ENCODE measurements around the gene TSFM. TPM values are rescaled to one million over a fixed set of nuclear protein-coding genes. Genes with fewer than 3 reads are reported as not detected.

TSFM gene
- total and polyA plus RNA-seq, 2 of the 4 experiments (the other 2 are of a cell fraction), result 11.5 to 14.0 TPM

- Histone ChIP-seq H3K79me1 (ENCODE audit: low read depth in 1 of 2, low read length in 2 of 2) (no peaks in the 10 kb centered on the region), H2BK5ac (ENCODE audit: low read depth, low read length, poor library complexity, severe bottlenecking) (no peak overlapping the region), H3K36me3 (ENCODE audit: control insufficient read depth, insufficient read depth, low read length) (no peaks in the 10 kb centered on the region), H3K4me3 (ENCODE audit: insufficient read depth, low read depth, low read length) (no peak overlapping the region), H4K8ac (ENCODE audit: low read depth in 2 of 2, low read length in 2 of 2) (no peak overlapping the region), H3K4me2 (ENCODE audit: low read depth, low read length) (peak overlapping the region; percentile 41; the same call in 1 of the 2 replicates), H3K23ac (ENCODE audit: low read depth, low read length) (peak overlapping the region; percentile 89), H2AK9ac (replicated peaks; ENCODE audit: low read depth, low read length, poor library complexity) (no peak overlapping the region), H3K4me1 (ENCODE audit: control insufficient read depth, insufficient read depth, low read length) (0 out of 2 replicates have a peak, but pooled peaks cover 3% of the 10 kb centered on the region), H2BK15ac (ENCODE audit: low read depth, low read length) (no peak overlapping the region), H4K5ac (ENCODE audit: low read depth, low read length) (no peak overlapping the region), H3K9me1 (ENCODE audit: insufficient read depth, low read length) (no peaks in the 10 kb centered on the region), H3K9ac (ENCODE audit: low read depth, low read length) (no peak overlapping the region), H3K9me3 (ENCODE audit: control insufficient read depth, insufficient read depth, low read length) (peaks cover 2% of the 10 kb centered on the region; the same call in 1 of the 2 replicates), H2BK20ac (ENCODE audit: low read depth, low read length) (no peak overlapping the region), H3K4ac (ENCODE audit: low read depth, low read length) (no peak overlapping the region), H2BK120ac (ENCODE audit: low read depth, low read length) (no peak overlapping the region), H3K27ac (ENCODE audit: insufficient read depth, low read length) (no peak overlapping the region), H3K18ac (ENCODE audit: low read depth, low read length) (no peak overlapping the region), H3K14ac (replicated peaks; ENCODE audit: low read depth, low read length) (no peak overlapping the region), H4K20me1 (ENCODE audit: insufficient read depth, low read length) (0 out of 2 replicates have a peak, but pooled peaks cover 10% of the 10 kb centered on the region), H2AK5ac (ENCODE audit: low read depth, low read length) (no peak overlapping the region), H3K27me3 (ENCODE audit: control insufficient read depth, insufficient read depth, low read length) (peaks cover 94% of the 10 kb centered on the region), H4K91ac (ENCODE audit: insufficient read depth, low read depth, low read length) (no peak overlapping the region), H2AFZ (replicated peaks; ENCODE audit: low read length, poor library complexity) (peak overlapping the region; percentile 87), H3K56ac (ENCODE audit: extremely low read depth, insufficient read depth, low read length) (no peak overlapping the region)
- BruUV-seq (replicated peaks), result no TSS peak
- ATAC-seq (ENCODE audit: low read depth) (no peak), DNase-seq (no peak)
- ChIA-PET CTCF (interaction anchor here (0.5 to 1.9 kb wide), 6 partner anchors 8 to 216 kb away, joined by 3 to 6 read pairs (median 3); partner anchors contain the start of gene TSPAN31), POLR2A (ENCODE audit: unreplicated experiment) (no interaction called here)
- in situ Hi-C loops (cut with MboI; ENCODE audit: low sequenced_read_pairs) (loop anchor here (10.0 kb wide), 1 partner anchor 152 kb away; no protein-coding TSS in a partner anchor), dilution Hi-C loops (cut with HindIII; ENCODE audit: low sequenced_read_pairs, unreplicated experiment) (no loop called here), intact Hi-C loops (cut with micrococcal nuclease) (loop anchor here (5.0 kb wide), 1 partner anchor 155 kb away; no protein-coding TSS in a partner anchor)
- WGBS, 2 experiments (ENCODE audit: extremely low coverage in 2 of 2, insufficient read length in 1 of 2), result 5% methylated on average over 11 of the region's 31 CpGs; no CpG with 5 or more reads in 1 of the 2 experiments
- TF ChIP-seq ELK1 (IDR thresholded peaks at IDR 0.05; ENCODE audit: borderline replicate concordance, low read depth, low read length) (no peak), NFE2L2 (IDR thresholded peaks at IDR 0.05; ENCODE audit: low read depth, low read length) (no peak), CTCF (conservative IDR thresholded peaks at IDR 0.05; ENCODE audit: low read depth, low read length) (no peak), MAZ (IDR thresholded peaks at IDR 0.05; ENCODE audit: borderline replicate concordance, low read depth, low read length) (no peak), RCOR1 (IDR thresholded peaks at IDR 0.05; ENCODE audit: insufficient replicate concordance, low read length) (no peak), USF2 (IDR thresholded peaks at IDR 0.05; ENCODE audit: low read depth, low read length) (no peak), MAFK (IDR thresholded peaks at IDR 0.05; ENCODE audit: low read depth, low read length) (no peak), SMC3 (IDR thresholded peaks at IDR 0.05; ENCODE audit: low read depth, low read length) (no peak), BHLHE40 (IDR thresholded peaks at IDR 0.05; ENCODE audit: low read depth, low read length) (no peak), MXI1 (IDR thresholded peaks at IDR 0.05; ENCODE audit: borderline replicate concordance, low read depth, low read length) (no peak), POLR2A (IDR thresholded peaks at IDR 0.05; ENCODE audit: low read depth, low read length) (no peak), RFX5 (IDR thresholded peaks at IDR 0.05; ENCODE audit: low read depth, low read length) (no peak), CEBPB (IDR thresholded peaks at IDR 0.05; ENCODE audit: low read depth, low read length) (no peak), CHD1 (IDR thresholded peaks at IDR 0.05; ENCODE audit: low read depth, low read length) (no peak), FOS (IDR thresholded peaks at IDR 0.05; ENCODE audit: low read depth, low read length) (no peak)
Measured at GRCh38 chr12:57736741-57737466, 45.7 kb upstream of the TSFM start.
